Measurements from ENCODE around the gene ZNF92.
A peak's percentile ranks its signal among the peaks of the same experiment; 100 is the strongest.

The ZNF92 gene

GRCh38 chr7:65429642-65430343 is 56.1 kb downstream of the ZNF92 start:
- peak; percentile 34 for DNase-seq (ENCODE audit: low read depth)

GRCh38 chr7:65430344-65431186 is 56.9 kb downstream of the ZNF92 start:
- DNase-seq (ENCODE audit: low read depth) = peak; percentile 23

- no peak for DNase-seq (ENCODE audit: low read depth)
These were observed 60.7 kb downstream of the ZNF92 start for GRCh38 chr7:65434307-65434706.

- DNase-seq (ENCODE audit: low read depth) = no peak
These were observed 62.5 kb downstream of the ZNF92 start for GRCh38 chr7:65436163-65436562.

GRCh38 chr7:65438598-65438997 is 64.9 kb downstream of the ZNF92 start:
- DNase-seq (ENCODE audit: low read depth) = peak; percentile 96

GRCh38 chr7:65441010-65441409 is 67.4 kb downstream of the ZNF92 start:
- DNase-seq (ENCODE audit: low read depth) = peak; percentile 65

- no peak for DNase-seq (ENCODE audit: low read depth)
These were observed 70.7 kb downstream of the ZNF92 start for GRCh38 chr7:65444205-65444842.

GRCh38 chr7:65444899-65445823 is 71.5 kb downstream of the ZNF92 start:
- DNase-seq (ENCODE audit: low read depth) = no peak

- peak; percentile 30 for DNase-seq (ENCODE audit: low read depth)
These were observed 73.4 kb downstream of the ZNF92 start for GRCh38 chr7:65447041-65447440.

- peak; percentile 83 for DNase-seq (ENCODE audit: low read depth)
These were observed 75.3 kb downstream of the ZNF92 start for GRCh38 chr7:65448816-65449504.

GRCh38 chr7:65449505-65449852 is 75.8 kb downstream of the ZNF92 start:
- DNase-seq (ENCODE audit: low read depth) = no peak
